22Rv1 (cell line): ENCODE data around the gene METTL2A.
"Not testable (repeated sequence)": the region's sequence is repeated elsewhere in the genome, so short reads cannot be mapped to it uniquely, and the experiment has no call there.

Source experiments
- ZFX ChIP-seq: fragments of 450-650 bp; IDR thresholded peaks from 2 replicates; pipeline ENCODE4 v1.6.1; 2017; ENCODE audit warnings: antibody characterized with exemption, borderline replicate concordance
- TF ChIP-seq, protein P1 (sequence below): fragments of 450-650 bp; IDR thresholded peaks from 2 replicates; pipeline ENCODE4 v1.5.1; 2017; ENCODE audit warnings: mild to moderate bottlenecking

DNA sequence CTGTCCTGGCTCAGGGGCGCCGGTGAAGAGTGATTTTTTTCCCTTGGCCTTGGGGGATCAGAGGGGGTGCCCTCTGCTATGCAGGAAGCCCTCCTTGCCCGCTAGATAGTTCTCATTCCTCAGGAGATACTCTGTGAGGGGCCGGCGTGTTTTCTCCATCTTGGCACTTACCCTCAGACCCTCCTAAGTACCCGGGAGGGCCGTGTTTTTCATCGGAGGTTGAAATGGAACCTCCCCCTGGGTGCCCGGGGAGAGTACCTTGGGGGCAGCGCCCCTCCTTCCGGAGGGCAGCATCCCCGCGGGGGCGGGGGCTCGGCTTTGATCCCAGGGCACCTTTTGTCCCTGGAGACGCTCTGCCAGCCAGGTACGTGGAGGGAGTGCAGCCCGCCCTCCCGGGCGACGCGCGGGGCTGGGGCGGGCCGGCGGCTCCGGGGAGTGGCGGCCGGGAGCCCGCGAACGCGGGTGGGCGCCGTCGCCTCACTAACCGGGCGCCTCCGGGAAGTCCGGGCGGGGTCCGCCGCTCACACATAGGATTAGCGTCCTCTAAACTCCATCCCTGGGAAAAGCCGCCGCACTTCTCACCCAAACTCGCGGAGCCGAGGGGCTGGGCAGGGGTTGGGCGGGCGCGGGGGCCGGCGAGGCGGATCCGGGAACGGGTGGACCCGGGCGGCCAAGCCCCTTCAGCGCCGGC is 54.2 kb downstream of the METTL2A start:
- TF ChIP-seq, protein P1, sequence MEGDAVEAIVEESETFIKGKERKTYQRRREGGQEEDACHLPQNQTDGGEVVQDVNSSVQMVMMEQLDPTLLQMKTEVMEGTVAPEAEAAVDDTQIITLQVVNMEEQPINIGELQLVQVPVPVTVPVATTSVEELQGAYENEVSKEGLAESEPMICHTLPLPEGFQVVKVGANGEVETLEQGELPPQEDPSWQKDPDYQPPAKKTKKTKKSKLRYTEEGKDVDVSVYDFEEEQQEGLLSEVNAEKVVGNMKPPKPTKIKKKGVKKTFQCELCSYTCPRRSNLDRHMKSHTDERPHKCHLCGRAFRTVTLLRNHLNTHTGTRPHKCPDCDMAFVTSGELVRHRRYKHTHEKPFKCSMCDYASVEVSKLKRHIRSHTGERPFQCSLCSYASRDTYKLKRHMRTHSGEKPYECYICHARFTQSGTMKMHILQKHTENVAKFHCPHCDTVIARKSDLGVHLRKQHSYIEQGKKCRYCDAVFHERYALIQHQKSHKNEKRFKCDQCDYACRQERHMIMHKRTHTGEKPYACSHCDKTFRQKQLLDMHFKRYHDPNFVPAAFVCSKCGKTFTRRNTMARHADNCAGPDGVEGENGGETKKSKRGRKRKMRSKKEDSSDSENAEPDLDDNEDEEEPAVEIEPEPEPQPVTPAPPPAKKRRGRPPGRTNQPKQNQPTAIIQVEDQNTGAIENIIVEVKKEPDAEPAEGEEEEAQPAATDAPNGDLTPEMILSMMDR = not testable (repeated sequence)
- not testable (repeated sequence) for TF ChIP-seq ZFX
